Liver (tissue), 3 donors: ENCODE results near the gene PDE5A.
A peak's percentile ranks its signal among the peaks of the same experiment; 100 is the strongest.

ENCODE experiments used
- CTCF ChIP-seq: fragments of 150-350 bp; IDR thresholded peaks from 2 replicates; pipeline ENCODE4 v1.5.1; 2017; ENCODE audit warnings: improper control_type of control experiment, low read depth, low read length; ENCODE audit not compliant: missing input control
- HNF4A ChIP-seq, 2 donors: conservative IDR thresholded peaks; 2 replicates each; pipeline ENCODE4 v1.6.1; 2016; ENCODE audit warnings: antibody characterized with exemption in 2 of 2, mild to moderate bottlenecking in 2 of 2
- RAD21 ChIP-seq, 2 donors: IDR thresholded peaks; 2 replicates each; pipeline ENCODE4 v1.6.1; 2016; ENCODE audit warnings: antibody characterized with exemption in 2 of 2, mild to moderate bottlenecking in 2 of 2
- SP1 ChIP-seq: IDR thresholded peaks from 2 replicates; pipeline ENCODE4 v1.6.1; 2018; ENCODE audit warnings: antibody characterized with exemption, mild to moderate bottlenecking
- donor health status: healthy.
- donor health status: healthy.

GRCh38 chr4:119627267-119628255, 1.0 kb downstream of the PDE5A start:
- peak; percentile 58 for TF ChIP-seq CTCF
- TF ChIP-seq SP1, result no peak
- peak in 1 of 2 donors; percentile 16 for TF ChIP-seq RAD21 (IDR thresholded peaks at IDR 0.05)
- no peak for TF ChIP-seq HNF4A (conservative IDR thresholded peaks at IDR 0.05)
